ENCODE data around the gene ADGRB2. TPM values are rescaled to one million over a fixed set of nuclear protein-coding genes. Genes with fewer than 3 reads are reported as not detected.

The ADGRB2 gene
- total and polyA plus RNA-seq, 7 donors: 1.3 to 3.9 (median 1.4) TPM; not detected in 2

DNA sequence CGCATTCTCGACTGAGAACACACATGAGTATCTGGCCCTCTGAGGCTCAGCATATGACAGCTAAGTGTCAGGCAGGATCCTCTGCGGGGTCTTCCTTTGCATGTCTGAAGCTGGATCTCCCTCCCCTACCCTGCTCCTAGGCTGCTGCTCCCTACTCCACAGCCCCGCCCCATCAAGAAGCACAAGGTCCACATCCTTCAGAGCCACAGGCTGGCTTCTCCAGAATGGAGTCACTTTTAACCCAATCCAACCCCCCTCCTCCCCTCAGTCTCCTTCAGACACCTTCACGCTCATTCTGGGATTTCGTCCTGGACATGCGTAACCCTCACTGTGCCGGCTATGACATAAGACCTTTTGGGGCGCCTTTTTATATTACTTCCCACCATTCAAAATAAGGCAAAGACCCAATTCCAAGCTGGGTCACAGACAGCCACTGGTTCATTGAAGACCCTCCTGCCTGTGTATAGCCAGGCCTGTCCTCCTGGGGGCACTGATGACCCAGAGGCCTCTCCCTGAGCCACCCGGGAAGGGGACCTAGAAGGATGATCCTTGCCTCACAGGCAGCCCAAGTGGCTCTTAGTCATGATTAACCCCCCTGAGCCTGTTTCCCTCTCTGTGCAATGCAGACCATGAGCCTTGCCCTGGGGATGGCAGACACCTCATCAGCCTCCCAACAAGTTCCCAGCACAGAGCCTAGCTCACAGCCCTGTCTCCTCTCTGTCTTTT is 4.7 kb downstream of the ADGRB2 start:
- Histone ChIP-seq H3K9me3 (no peaks in the 10 kb centered on the region), H3K4me1 (peaks cover 0 to 39% (median 36%) of the 10 kb centered on the region in 4 donors), H3K27me3 (peaks cover 0 to 36% (median 13%) of the 10 kb centered on the region in 3 donors), H3K4me3 (no peak overlapping the region), H3K27ac (no peak overlapping the region), H3K36me3 (no peaks in the 10 kb centered on the region)
- TF ChIP-seq, protein P1, sequence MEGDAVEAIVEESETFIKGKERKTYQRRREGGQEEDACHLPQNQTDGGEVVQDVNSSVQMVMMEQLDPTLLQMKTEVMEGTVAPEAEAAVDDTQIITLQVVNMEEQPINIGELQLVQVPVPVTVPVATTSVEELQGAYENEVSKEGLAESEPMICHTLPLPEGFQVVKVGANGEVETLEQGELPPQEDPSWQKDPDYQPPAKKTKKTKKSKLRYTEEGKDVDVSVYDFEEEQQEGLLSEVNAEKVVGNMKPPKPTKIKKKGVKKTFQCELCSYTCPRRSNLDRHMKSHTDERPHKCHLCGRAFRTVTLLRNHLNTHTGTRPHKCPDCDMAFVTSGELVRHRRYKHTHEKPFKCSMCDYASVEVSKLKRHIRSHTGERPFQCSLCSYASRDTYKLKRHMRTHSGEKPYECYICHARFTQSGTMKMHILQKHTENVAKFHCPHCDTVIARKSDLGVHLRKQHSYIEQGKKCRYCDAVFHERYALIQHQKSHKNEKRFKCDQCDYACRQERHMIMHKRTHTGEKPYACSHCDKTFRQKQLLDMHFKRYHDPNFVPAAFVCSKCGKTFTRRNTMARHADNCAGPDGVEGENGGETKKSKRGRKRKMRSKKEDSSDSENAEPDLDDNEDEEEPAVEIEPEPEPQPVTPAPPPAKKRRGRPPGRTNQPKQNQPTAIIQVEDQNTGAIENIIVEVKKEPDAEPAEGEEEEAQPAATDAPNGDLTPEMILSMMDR (IDR thresholded peaks at IDR 0.05): no peak
- TF ChIP-seq EP300 (IDR thresholded peaks at IDR 0.05) (no peak), POLR2A (IDR thresholded peaks at IDR 0.05) (no peak), POLR2AphosphoS5 (IDR thresholded peaks at IDR 0.05) (no peak)
- no peak for DNase-seq
- intact Hi-C loops (cut with DNase I): loop anchor here (5.0 kb wide), 2 partner anchors 203 to 303 kb away; no protein-coding TSS in a partner anchor
- WGBS, 2 donors: 45 to 76% methylated on average over 10 of the region's 10 CpGs

- Histone ChIP-seq H3K4me3 (no peak overlapping the region), H3K4me1 (peaks cover 0 to 37% (median 34%) of the 10 kb centered on the region in 4 donors), H3K27me3 (peaks cover 0 to 36% (median 13%) of the 10 kb centered on the region in 3 donors), H3K36me3 (no peaks in the 10 kb centered on the region), H3K27ac (no peak overlapping the region), H3K9me3 (no peaks in the 10 kb centered on the region)
- intact Hi-C loops (cut with DNase I): no loop called here
- WGBS, 2 donors: 83 to 89% methylated on average over 7 of the region's 7 CpGs
- no peak for DNase-seq
- no peak for TF ChIP-seq EP300 (IDR thresholded peaks at IDR 0.05)
- TF ChIP-seq, protein P1 (IDR thresholded peaks at IDR 0.05): no peak
- TF ChIP-seq POLR2A (IDR thresholded peaks at IDR 0.05): no peak
Measured at GRCh38 chr1:31758823-31759222, 5.3 kb downstream of the ADGRB2 start.

GRCh38 chr1:31757989-31758388 is 6.2 kb downstream of the ADGRB2 start:
- Histone ChIP-seq H3K9me3 (no peaks in the 10 kb centered on the region), H3K4me1 (peaks cover 0 to 32% (median 26%) of the 10 kb centered on the region in 4 donors)

DNA sequence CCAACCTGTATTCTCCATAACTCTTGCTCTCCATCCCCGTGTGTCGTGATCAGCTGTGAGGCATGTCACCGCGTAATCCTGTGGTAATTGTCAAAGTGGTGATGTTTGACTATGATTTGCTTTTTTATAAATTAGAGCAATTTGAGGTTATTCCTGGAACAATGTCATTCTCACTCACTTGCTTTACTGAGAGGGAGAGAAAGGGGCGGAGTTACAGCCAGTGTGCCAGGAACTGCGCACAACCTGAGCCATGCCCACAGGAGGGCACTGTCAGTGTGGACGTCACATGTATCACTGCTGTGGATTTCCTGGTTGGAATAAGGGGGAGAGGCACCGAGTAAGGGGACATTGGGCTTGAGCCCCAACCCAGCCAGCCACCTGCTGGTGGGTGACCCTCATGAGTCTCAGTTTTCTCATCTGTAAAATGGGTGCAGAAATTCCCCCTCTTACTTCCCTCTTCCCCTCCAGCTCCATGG is 6.9 kb downstream of the ADGRB2 start:
- intact Hi-C loops (cut with DNase I): no loop called here
- Histone ChIP-seq H3K4me3 (no peak overlapping the region), H3K27ac (no peak overlapping the region), H3K9me3 (no peaks in the 10 kb centered on the region), H3K4me1 (peaks cover 0 to 24% (median 19%) of the 10 kb centered on the region in 4 donors), H3K36me3 (no peaks in the 10 kb centered on the region), H3K27me3 (peaks cover 0 to 20% (median 6%) of the 10 kb centered on the region in 3 donors)
- 57 to 86% methylated on average over 8 of the region's 8 CpGs for WGBS, 2 donors
- no peak for TF ChIP-seq POLR2AphosphoS5 (IDR thresholded peaks at IDR 0.05)
- TF ChIP-seq, protein P1 (IDR thresholded peaks at IDR 0.05): no peak
- TF ChIP-seq EP300 (IDR thresholded peaks at IDR 0.05): no peak
- TF ChIP-seq POLR2A (IDR thresholded peaks at IDR 0.05): no peak
- DNase-seq: no peak

More at GRCh38 chr1:31757989-31758388, 6.2 kb downstream of the ADGRB2 start:
- H3K27ac ChIP-seq: no peak overlapping the region
- 95 to 97% methylated on average over 6 of the region's 6 CpGs for WGBS, 2 donors
- no peaks in the 10 kb centered on the region for H3K36me3 ChIP-seq
- no peak overlapping the region for H3K4me3 ChIP-seq
- intact Hi-C loops (cut with DNase I): no loop called here
- TF ChIP-seq, protein P1 (IDR thresholded peaks at IDR 0.05): no peak
- TF ChIP-seq POLR2A (IDR thresholded peaks at IDR 0.05) (no peak), EP300 (IDR thresholded peaks at IDR 0.05) (no peak), POLR2AphosphoS5 (IDR thresholded peaks at IDR 0.05) (no peak)
- DNase-seq: no peak
- peaks cover 0 to 28% (median 13%) of the 10 kb centered on the region in 3 donors for H3K27me3 ChIP-seq

Measured in sigmoid colon (tissue), 7 donors.